ENCODE data around the gene CACNB4. TPM values are rescaled to one million over a fixed set of nuclear protein-coding genes. Genes with fewer than 3 reads are reported as not detected.

CACNB4 gene
- polyA plus RNA-seq, 1 experiment, result 0.12 TPM

GRCh38 chr2:151905963-151906632, 192.7 kb downstream of the CACNB4 start:
- POLR2A ChIA-PET, result no interaction called here
- Histone ChIP-seq H3K4me3 (ENCODE audit: low read depth, low read length) (no peak overlapping the region), H3K27me3 (ENCODE audit: control insufficient read depth, insufficient read depth, low read length) (no peaks in the 10 kb centered on the region; the same call in 1 of the 2 replicates), H3K36me3 (ENCODE audit: control insufficient read depth, insufficient read depth, low read length) (no peaks in the 10 kb centered on the region)
- CTCF ChIA-PET, result no interaction called here
- DNase-seq (ENCODE audit: low read depth), result no peak
- TF ChIP-seq CTCF (IDR thresholded peaks at IDR 0.05; ENCODE audit: insufficient read depth, low read depth, low read length), result no peak

GRCh38 chr2:151904807-151905206, 194.0 kb downstream of the CACNB4 start:
- Histone ChIP-seq H3K4me3 (ENCODE audit: low read depth, low read length) (no peak overlapping the region), H3K27me3 (ENCODE audit: control insufficient read depth, insufficient read depth, low read length) (no peaks in the 10 kb centered on the region; the same call in 1 of the 2 replicates), H3K36me3 (ENCODE audit: control insufficient read depth, insufficient read depth, low read length) (no peaks in the 10 kb centered on the region)
- DNase-seq (ENCODE audit: low read depth), result no peak
- ChIA-PET CTCF (interaction anchor here (1.2 kb wide), 1 partner anchor 9 kb away, joined by 3 read pairs; no protein-coding TSS in a partner anchor), POLR2A (no interaction called here)
- TF ChIP-seq CTCF (IDR thresholded peaks at IDR 0.05; ENCODE audit: insufficient read depth, low read depth, low read length), result no peak

- Histone ChIP-seq H3K4me3 (ENCODE audit: low read depth, low read length) (no peak overlapping the region), H3K36me3 (ENCODE audit: control insufficient read depth, insufficient read depth, low read length) (no peaks in the 10 kb centered on the region), H3K27me3 (ENCODE audit: control insufficient read depth, insufficient read depth, low read length) (no peaks in the 10 kb centered on the region; the same call in 1 of the 2 replicates)
- POLR2A ChIA-PET, result no interaction called here
- CTCF ChIA-PET, result interaction anchor here (0.6 to 1.2 kb wide), 2 partner anchors 9 to 25 kb away, joined by 3 read pairs; no protein-coding TSS in a partner anchor
- DNase-seq (ENCODE audit: low read depth), result no peak
- no peak for TF ChIP-seq CTCF (IDR thresholded peaks at IDR 0.05; ENCODE audit: insufficient read depth, low read depth, low read length)
These were observed 194.8 kb downstream of the CACNB4 start for GRCh38 chr2:151904021-151904420.

GRCh38 chr2:151902829-151903228, 196.0 kb downstream of the CACNB4 start:
- no peak for DNase-seq (ENCODE audit: low read depth)
- POLR2A ChIA-PET, result no interaction called here
- CTCF ChIA-PET, result no interaction called here
- Histone ChIP-seq H3K4me3 (ENCODE audit: low read depth, low read length) (no peak overlapping the region), H3K36me3 (ENCODE audit: control insufficient read depth, insufficient read depth, low read length) (no peaks in the 10 kb centered on the region), H3K27me3 (ENCODE audit: control insufficient read depth, insufficient read depth, low read length) (no peaks in the 10 kb centered on the region; the same call in 1 of the 2 replicates)
- TF ChIP-seq CTCF (IDR thresholded peaks at IDR 0.05; ENCODE audit: insufficient read depth, low read depth, low read length), result no peak

GRCh38 chr2:151900331-151900730, 198.5 kb downstream of the CACNB4 start:
- ChIA-PET POLR2A (no interaction called here), CTCF (interaction anchor here (0.6 kb wide), 1 partner anchor 829 kb away, joined by 6 read pairs; no protein-coding TSS in a partner anchor)
- H3K36me3 ChIP-seq (ENCODE audit: control insufficient read depth, insufficient read depth, low read length), result no peaks in the 10 kb centered on the region
- H3K4me3 ChIP-seq (ENCODE audit: low read depth, low read length), result no peak overlapping the region
- no peaks in the 10 kb centered on the region; the same call in 1 of the 2 replicates for H3K27me3 ChIP-seq (ENCODE audit: control insufficient read depth, insufficient read depth, low read length)
- TF ChIP-seq CTCF (IDR thresholded peaks at IDR 0.05; ENCODE audit: insufficient read depth, low read depth, low read length), result no peak
- DNase-seq (ENCODE audit: low read depth), result no peak

Measured in BJ (cell line).